Stimulated activated naive CD8-positive, alpha-beta T cell treated with anti-CD3 and anti-CD28 coated beads, Interleukin-15, Interleukin-2, amounts not matched to agents 100 ng/mL and 50 ng/mL, for 24 hours (primary cell): ENCODE results near the gene MAPK12.
"Not testable (repeated sequence)": the region's sequence is repeated elsewhere in the genome, so short reads cannot be mapped to it uniquely, and the experiment has no call there.

Source experiments
- H3K27ac Mint-ChIP-seq: one replicate; pipeline ENCODE4 v1.8.0; 2021; ENCODE audit warnings: mild to moderate bottlenecking, mixed read lengths
- H3K27me3 Mint-ChIP-seq: one replicate; pipeline ENCODE4 v1.8.0; 2021; ENCODE audit warnings: mixed read lengths
- H3K36me3 Mint-ChIP-seq: one replicate; pipeline ENCODE4 v1.8.0; 2021; ENCODE audit warnings: low read depth, mixed read lengths
- H3K4me1 Mint-ChIP-seq: one replicate; pipeline ENCODE4 v1.8.0; 2021; ENCODE audit warnings: low read depth, mixed read lengths
- H3K4me3 Mint-ChIP-seq: one replicate; pipeline ENCODE4 v1.8.0; 2021; ENCODE audit warnings: mild to moderate bottlenecking, mixed read lengths
- H3K9me3 Mint-ChIP-seq: one replicate; pipeline ENCODE4 v1.8.0; 2021; ENCODE audit warnings: mixed read lengths

The MAPK12 gene

DNA sequence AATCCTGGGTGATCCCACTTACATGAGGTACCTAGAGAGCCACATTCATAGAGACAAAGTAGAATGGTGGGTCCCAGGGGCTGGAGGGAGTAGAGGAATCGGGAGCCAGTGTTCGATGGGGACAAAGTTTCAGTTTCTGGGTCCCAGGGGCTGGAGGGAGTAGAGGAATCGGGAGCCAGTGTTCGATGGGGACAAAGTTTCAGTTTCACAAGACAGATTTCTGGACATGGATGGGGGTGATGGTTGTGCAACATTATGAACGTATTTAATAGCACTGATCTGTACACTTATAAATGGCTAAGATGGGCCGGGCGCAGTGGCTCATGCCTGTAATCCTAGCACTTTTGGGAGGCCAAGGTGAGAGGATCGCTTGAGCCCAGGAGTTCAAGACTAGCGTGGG, 56.5 kb downstream of the MAPK12 start:
- not testable (repeated sequence) for H3K27ac Mint-ChIP-seq, H3K4me3 Mint-ChIP-seq, H3K9me3 Mint-ChIP-seq, H3K27me3 Mint-ChIP-seq
- Mint-ChIP-seq H3K4me1 (peaks cover 36% of the 10 kb centered on the region), H3K36me3 (peaks cover 23% of the 10 kb centered on the region)

- Mint-ChIP-seq H3K9me3 (no peaks in the 10 kb centered on the region), H3K27me3 (no peaks in the 10 kb centered on the region), H3K27ac (no peak overlapping the region), H3K4me1 (peaks cover 36% of the 10 kb centered on the region), H3K36me3 (peaks cover 19% of the 10 kb centered on the region), H3K4me3 (no peak overlapping the region)
Measured at GRCh38 chr22:50204571-50204970, 56.9 kb downstream of the MAPK12 start.

- Mint-ChIP-seq H3K36me3 (peaks cover 19% of the 10 kb centered on the region), H3K27ac (no peak overlapping the region)
Measured at GRCh38 chr22:50203288-50203687, 58.2 kb downstream of the MAPK12 start.

More at GRCh38 chr22:50203288-50203687, 58.2 kb downstream of the MAPK12 start:
- Mint-ChIP-seq H3K4me3 (no peak overlapping the region), H3K9me3 (no peaks in the 10 kb centered on the region), H3K4me1 (peaks cover 38% of the 10 kb centered on the region), H3K27me3 (no peaks in the 10 kb centered on the region)
